HCT116 (cell line): ENCODE results near the gene RAD23A. TPM values are rescaled to one million over a fixed set of nuclear protein-coding genes. Genes with fewer than 3 reads are reported as not detected.
A peak's percentile ranks its signal among the peaks of the same experiment; 100 is the strongest.

Experiments
- ATAC-seq: fragments of 200-7000 bp; cut with Tn5 transposase; 2 replicates; pipeline ENCODE4 v1.9.1; 2020; ENCODE audit warnings: mild to moderate bottlenecking, moderate library complexity
- BruUV-seq: library from RNA; stranded (reverse); fragments of 400-500 nt; replicated peaks from 2 replicates; lab custom pipeline; 2021; lab: Mats Ljungman, UMichigan
- CTCF ChIA-PET: fragments of 300-600 bp; sonication (Branson Sonifier 250); formaldehyde crosslinking; loops from one replicate; lab custom pipeline; 2021; ENCODE audit warnings: antibody characterized with exemption; lab: Charles Lee
- POLR2A ChIA-PET: fragments of 300-600, 350-600 bp; sonication (Branson Sonifier 250); formaldehyde crosslinking; loops from one replicate; lab custom pipeline; 2021; ENCODE audit warnings: antibody characterized with exemption; lab: Charles Lee
- RAD21 ChIA-PET, 2 experiments: fragments of 300-600 bp; sonication (Branson Sonifier 250); formaldehyde crosslinking; loops; one replicate each; lab custom pipeline; 2023; ENCODE audit warnings: low total read pairs in 2 of 2; ENCODE audit not compliant: uncharacterized antibody in 2 of 2, unreplicated experiment in 2 of 2, low non-redundant PET in 1 of 2; lab: Charles Lee
- DNase-seq: peaks from one replicate; pipeline ENCODE4 v3.0.0-alpha.2; 2010; ENCODE audit warnings: low read depth, low spot score
- H2AFZ ChIP-seq: fragments of 200-600 bp; shearing (Covaris generic), sonication (generic); 2 replicates; pipeline ENCODE4 v1.6.1; 2017; ENCODE audit warnings: low read depth, mixed run types, mixed read lengths, antibody characterized with exemption, low read length; ENCODE audit not compliant: poor library complexity, severe bottlenecking
- H3K27ac ChIP-seq: 2 replicates; pipeline ENCODE4 v1.5.1; 2012; ENCODE audit warnings: low read depth, low read length
- H3K27me3 ChIP-seq: fragments of 200-600 bp; sonication (generic); 2 replicates; pipeline ENCODE4 v1.6.1; 2016; ENCODE audit warnings: mixed run types, low read length, mixed read lengths; ENCODE audit not compliant: insufficient read depth
- H3K36me3 ChIP-seq, 2 experiments: fragments of 200-500 bp in 1 of 2; fragments of 200-600 bp in 1 of 2; sonication (Bioruptor generic) in 1 of 2; sonication (generic) in 1 of 2; 2 replicates each; pipeline versions ENCODE4 v1.5.1 to v1.6.1; 2014 to 2016; ENCODE audit warnings: low read length in 2 of 2, inconsistent platforms in 1 of 2, mixed read lengths in 1 of 2, mixed run types in 1 of 2; ENCODE audit not compliant: insufficient read depth in 2 of 2, control insufficient read depth in 1 of 2
- H3K4me1 ChIP-seq, 2 experiments: fragments of 200-600 bp in 1 of 2; sonication (generic) in 1 of 2; 2 replicates each; pipeline versions ENCODE4 v1.5.1 to v1.6.1; 2012 to 2017; ENCODE audit warnings: low read length in 2 of 2, inconsistent platforms in 1 of 2, mild to moderate bottlenecking in 1 of 2, mixed read lengths in 1 of 2, mixed run types in 1 of 2, moderate library complexity in 1 of 2; ENCODE audit not compliant: insufficient read depth in 2 of 2, control insufficient read depth in 1 of 2
- H3K4me2 ChIP-seq: fragments of 200-600 bp; sonication (generic); 2 replicates; pipeline ENCODE4 v1.6.1; 2017; ENCODE audit warnings: mixed run types, low read length, mixed read lengths
- H3K4me3 ChIP-seq, 2 experiments: fragments of 200-600 bp in 1 of 2; sonication (generic) in 1 of 2; replicated peaks in 1 of 2; 2 replicates each; pipeline ENCODE4 v1.5.1; 2011 to 2016; ENCODE audit warnings: low read length in 2 of 2, control low read depth in 1 of 2, low read depth in 1 of 2, mild to moderate bottlenecking in 1 of 2, mixed read lengths in 1 of 2, mixed run types in 1 of 2
- H3K79me2 ChIP-seq: fragments of 200-600 bp; sonication (generic); 2 replicates; pipeline ENCODE4 v1.6.1; 2017; ENCODE audit warnings: mild to moderate bottlenecking, mixed run types, low read length, moderate library complexity, mixed read lengths; ENCODE audit not compliant: insufficient read depth
- H3K9ac ChIP-seq: fragments of 200-600 bp; sonication (generic); 2 replicates; pipeline ENCODE4 v1.6.1; 2016; ENCODE audit warnings: low read length, mixed read lengths
- H3K9me2 ChIP-seq: fragments of 200-600 bp; sonication (generic), shearing (Covaris generic); 2 replicates; pipeline ENCODE4 v1.6.1; 2017; ENCODE audit warnings: mixed run types, mild to moderate bottlenecking, moderate library complexity; ENCODE audit not compliant: insufficient read depth
- H3K9me3 ChIP-seq, 2 experiments: fragments of 200-500 bp in 1 of 2; fragments of 200-600 bp in 1 of 2; sonication (Bioruptor generic) in 1 of 2; sonication (generic) in 1 of 2; 2 replicates each; pipeline ENCODE4 v1.6.1; 2014 to 2017; ENCODE audit warnings: low read length in 2 of 2, mixed read lengths in 2 of 2, inconsistent platforms in 1 of 2, low read depth in 1 of 2, mild to moderate bottlenecking in 1 of 2, mixed run types in 1 of 2, moderate library complexity in 1 of 2; ENCODE audit not compliant: control insufficient read depth in 1 of 2, insufficient read depth in 1 of 2
- H4K20me1 ChIP-seq: fragments of 200-600 bp; sonication (generic), shearing (Covaris generic); 2 replicates; pipeline ENCODE4 v1.6.1; 2017; ENCODE audit warnings: mixed run types, mild to moderate bottlenecking, moderate library complexity; ENCODE audit not compliant: insufficient read depth
- CBX3 ChIP-seq: IDR thresholded peaks from 2 replicates; pipeline ENCODE4 v1.6.1; 2012; ENCODE audit warnings: low read depth
- CTCF ChIP-seq, 3 experiments: fragments of 200-600 bp in 1 of 3; sonication (generic) in 1 of 3; IDR thresholded peaks in 2 of 3; conservative IDR thresholded peaks in 1 of 3; 2 replicates each; pipeline ENCODE4 v1.5.1; 2012 to 2017; ENCODE audit warnings: low read depth in 2 of 3, low read length in 2 of 3, antibody characterized with exemption in 1 of 3, borderline replicate concordance in 1 of 3, control low read depth in 1 of 3, mild to moderate bottlenecking in 1 of 3, mixed read lengths in 1 of 3, mixed run types in 1 of 3, moderate library complexity in 1 of 3; ENCODE audit not compliant: insufficient read depth in 1 of 3
- EGR1 ChIP-seq: IDR thresholded peaks from 2 replicates; pipeline ENCODE4 v1.6.1; 2012; ENCODE audit warnings: low read depth
- EZH2phosphoT487 ChIP-seq: fragments of 200-600 bp; IDR thresholded peaks from 2 replicates; pipeline ENCODE4 v1.6.1; 2018; ENCODE audit warnings: antibody characterized with exemption, borderline replicate concordance
- POLR2A ChIP-seq: IDR thresholded peaks from 2 replicates; pipeline ENCODE4 v1.7.0; 2011; ENCODE audit warnings: borderline replicate concordance; ENCODE audit not compliant: insufficient read depth, insufficient read length; ENCODE audit errors: extremely low read depth
- RAD21 ChIP-seq: IDR thresholded peaks from 2 replicates; pipeline ENCODE4 v1.6.1; 2012; ENCODE audit warnings: low read depth, mild to moderate bottlenecking
- SIN3A ChIP-seq: IDR thresholded peaks from 2 replicates; pipeline ENCODE4 v1.6.1; 2012; ENCODE audit warnings: low read depth
- SRF ChIP-seq: IDR thresholded peaks from 2 replicates; pipeline ENCODE4 v1.6.1; 2012; ENCODE audit warnings: low read depth
- ZFX ChIP-seq: fragments of 450-650 bp; IDR thresholded peaks from 2 replicates; pipeline ENCODE4 v1.6.1; 2017
- intact Hi-C: fragments of 100-400 bp; cut with micrococcal nuclease; formaldehyde crosslinking; loops from 2 replicates; pipeline ENCODE4 v1.10.0; 2022
- total RNA-seq: library from RNA; stranded (reverse); gene quantifications from one replicate; pipeline ENCODE4 v1.2.1, GENCODE V29; 2021; ENCODE audit not compliant: unreplicated experiment

The RAD23A gene
- total RNA-seq, 1 experiment from 2014 or later, result 163 TPM

GRCh38 chr19:12946092-12946721, 545 bp downstream of the RAD23A start:
- peak; percentile 41 for DNase-seq
- no peak for TF ChIP-seq EZH2phosphoT487
- no peak for TF ChIP-seq SIN3A
- no peak for TF ChIP-seq RAD21
- TF ChIP-seq SRF, result no peak
- no peak for TF ChIP-seq EGR1
- TF ChIP-seq ZFX, result peak; percentile 65; the same call in 1 of the 2 replicates
- no peak for TF ChIP-seq CTCF (IDR thresholded peaks at IDR 0.05 in 2 of 3, conservative IDR thresholded peaks at IDR 0.05 in 1 of 3; ENCODE audit: borderline replicate concordance in 1 of 3, insufficient read depth in 1 of 3, low read depth in 2 of 3, low read length in 2 of 3)
- TF ChIP-seq POLR2A, result peak; percentile 56
- no peak; the same call in 1 of the 2 replicates for TF ChIP-seq CBX3
- TF ChIP-seq, all 23 proteins: peak for 2
- CTCF ChIA-PET, result interaction anchor here (0.6 kb wide), 1 partner anchor 1450 kb away, joined by 3 read pairs; no protein-coding TSS in a partner anchor
- POLR2A ChIA-PET, result interaction anchor here (1.0 to 1.2 kb wide), 2 partner anchors 9 kb away, joined by 4 to 8 read pairs; no protein-coding TSS in a partner anchor
- RAD21 ChIA-PET, result no interaction called here
- Histone ChIP-seq H3K36me3 (peaks cover 38 to 50% of the 10 kb centered on the region in 2 experiments), H4K20me1 (no peaks in the 10 kb centered on the region), H3K4me2 (peak overlapping the region; percentile 91), H3K9ac (peak overlapping the region; percentile 93), H3K27me3 (no peaks in the 10 kb centered on the region), H3K79me2 (peaks cover 68% of the 10 kb centered on the region), H3K4me1 (peaks cover 3 to 21% of the 10 kb centered on the region in 2 experiments; a peak in 3 of 4 replicates), H3K4me3 (peak overlapping the region; percentile 80 to 98), H3K9me3 (no peaks in the 10 kb centered on the region), H3K9me2 (no peaks in the 10 kb centered on the region), H3K27ac (peak overlapping the region; percentile 76), H2AFZ (no peak overlapping the region)
- BruUV-seq, result no TSS peak
- ATAC-seq, result peak; percentile 73
- intact Hi-C loops, result no loop called here
